Measurements from ENCODE around the gene GDAP2. TPM values are rescaled to one million over a fixed set of nuclear protein-coding genes. Genes with fewer than 3 reads are reported as not detected.

Gene GDAP2
- total and polyA plus RNA-seq, 2 of the 4 experiments (the other 2 are of a cell fraction): 5.4 to 27.1 TPM

DNA sequence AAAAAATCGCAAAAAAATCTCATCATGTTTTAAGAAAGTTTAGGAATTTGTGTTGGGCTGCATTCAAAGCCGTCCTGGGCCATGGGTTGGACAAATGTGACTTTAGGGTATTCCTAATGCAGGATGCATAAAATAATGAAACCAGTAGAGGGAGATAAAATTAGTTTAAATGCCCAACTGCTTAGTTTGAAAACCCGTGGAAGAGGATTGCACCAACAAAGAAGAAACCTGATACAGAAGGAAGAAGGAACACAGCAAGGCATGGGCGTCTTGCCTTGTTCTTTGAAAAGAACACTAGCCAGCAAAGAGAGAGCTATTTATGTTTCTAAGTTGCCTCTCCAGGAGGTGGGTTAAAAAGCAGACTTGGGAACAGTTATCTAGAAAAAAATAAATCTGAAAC, 38.1 kb upstream of the GDAP2 start:
- Histone ChIP-seq H2AK9ac (replicated peaks; ENCODE audit: low read depth, low read length, poor library complexity) (no peak overlapping the region), H3K9me3 (ENCODE audit: control insufficient read depth, insufficient read depth, low read length) (no peaks in the 10 kb centered on the region), H3K4me1 (ENCODE audit: control insufficient read depth, insufficient read depth, low read length) (no peaks in the 10 kb centered on the region), H2BK15ac (ENCODE audit: low read depth, low read length) (no peak overlapping the region), H3K27ac (ENCODE audit: insufficient read depth, low read length) (no peak overlapping the region), H2BK120ac (ENCODE audit: low read depth, low read length) (no peak overlapping the region), H3K9ac (ENCODE audit: low read depth, low read length) (no peak overlapping the region), H3K4ac (ENCODE audit: low read depth, low read length) (no peak overlapping the region), H4K5ac (ENCODE audit: low read depth, low read length) (no peak overlapping the region), H2BK20ac (ENCODE audit: low read depth, low read length) (no peak overlapping the region), H3K4me3 (ENCODE audit: insufficient read depth, low read depth, low read length) (no peak overlapping the region), H4K20me1 (ENCODE audit: insufficient read depth, low read length) (no peaks in the 10 kb centered on the region), H3K23ac (ENCODE audit: low read depth, low read length) (no peak overlapping the region), H2AK5ac (ENCODE audit: low read depth, low read length) (no peak overlapping the region), H4K8ac (ENCODE audit: low read depth in 2 of 2, low read length in 2 of 2) (no peak overlapping the region), H3K56ac (ENCODE audit: extremely low read depth, insufficient read depth, low read length) (no peak overlapping the region), H2AFZ (replicated peaks; ENCODE audit: low read length, poor library complexity) (no peak overlapping the region), H3K14ac (replicated peaks; ENCODE audit: low read depth, low read length) (no peak overlapping the region), H3K9me1 (ENCODE audit: insufficient read depth, low read length) (peaks cover 3% of the 10 kb centered on the region; the same call in 1 of the 2 replicates), H2BK5ac (ENCODE audit: low read depth, low read length, poor library complexity, severe bottlenecking) (no peak overlapping the region), H3K4me2 (ENCODE audit: low read depth, low read length) (no peak overlapping the region; the same call in 1 of the 2 replicates), H3K79me1 (ENCODE audit: low read depth in 1 of 2, low read length in 2 of 2) (no peaks in the 10 kb centered on the region), H3K18ac (ENCODE audit: low read depth, low read length) (no peak overlapping the region), H3K27me3 (ENCODE audit: control insufficient read depth, insufficient read depth, low read length) (no peaks in the 10 kb centered on the region; the same call in 1 of the 2 replicates), H3K36me3 (ENCODE audit: control insufficient read depth, insufficient read depth, low read length) (peaks cover 1% of the 10 kb centered on the region; the same call in 1 of the 2 replicates), H4K91ac (ENCODE audit: insufficient read depth, low read depth, low read length) (no peak overlapping the region)
- ChIA-PET CTCF (interaction anchor here (0.7 to 0.9 kb wide), 3 partner anchors 11 to 24 kb away, joined by 3 to 5 read pairs (median 4); no protein-coding TSS in a partner anchor), POLR2A (ENCODE audit: unreplicated experiment) (no interaction called here)
- DNase-seq: peak; percentile 65
- in situ Hi-C loops (cut with MboI; ENCODE audit: low sequenced_read_pairs) (no loop called here), intact Hi-C loops (cut with micrococcal nuclease) (loop anchor here (1.0 to 5.0 kb wide), 2 partner anchors 180 to 1400 kb away; no protein-coding TSS in a partner anchor), dilution Hi-C loops (cut with HindIII; ENCODE audit: low sequenced_read_pairs, unreplicated experiment) (no loop called here)
- WGBS, 2 experiments (ENCODE audit: extremely low coverage in 2 of 2, insufficient read length in 1 of 2): 80% methylated on average over 1 of the region's 4 CpGs; no CpG with 5 or more reads in 1 of the 2 experiments
- peak; percentile 91 for ATAC-seq (ENCODE audit: low read depth)
- TF ChIP-seq RCOR1 (IDR thresholded peaks at IDR 0.05; ENCODE audit: insufficient replicate concordance, low read length) (no peak), SMC3 (IDR thresholded peaks at IDR 0.05; ENCODE audit: low read depth, low read length) (no peak), BHLHE40 (IDR thresholded peaks at IDR 0.05; ENCODE audit: low read depth, low read length) (no peak), NFE2L2 (IDR thresholded peaks at IDR 0.05; ENCODE audit: low read depth, low read length) (no peak), CEBPB (IDR thresholded peaks at IDR 0.05; ENCODE audit: low read depth, low read length) (0 out of 2 replicates have a peak, but pooled peaks have one; percentile 6), MXI1 (IDR thresholded peaks at IDR 0.05; ENCODE audit: borderline replicate concordance, low read depth, low read length) (no peak), RFX5 (IDR thresholded peaks at IDR 0.05; ENCODE audit: low read depth, low read length) (no peak), MAZ (IDR thresholded peaks at IDR 0.05; ENCODE audit: borderline replicate concordance, low read depth, low read length) (no peak), FOS (IDR thresholded peaks at IDR 0.05; ENCODE audit: low read depth, low read length) (no peak), USF2 (IDR thresholded peaks at IDR 0.05; ENCODE audit: low read depth, low read length) (no peak), RAD21 (IDR thresholded peaks at IDR 0.05; ENCODE audit: low read length) (0 out of 2 replicates have a peak, but pooled peaks have one; percentile 21), MAFK (IDR thresholded peaks at IDR 0.05; ENCODE audit: low read depth, low read length) (no peak), CTCF (conservative IDR thresholded peaks at IDR 0.05; ENCODE audit: low read depth, low read length) (peak; percentile 32), POLR2A (IDR thresholded peaks at IDR 0.05; ENCODE audit: low read depth, low read length) (no peak), CHD1 (IDR thresholded peaks at IDR 0.05; ENCODE audit: low read depth, low read length) (no peak)
- TF ChIP-seq, protein P1, sequence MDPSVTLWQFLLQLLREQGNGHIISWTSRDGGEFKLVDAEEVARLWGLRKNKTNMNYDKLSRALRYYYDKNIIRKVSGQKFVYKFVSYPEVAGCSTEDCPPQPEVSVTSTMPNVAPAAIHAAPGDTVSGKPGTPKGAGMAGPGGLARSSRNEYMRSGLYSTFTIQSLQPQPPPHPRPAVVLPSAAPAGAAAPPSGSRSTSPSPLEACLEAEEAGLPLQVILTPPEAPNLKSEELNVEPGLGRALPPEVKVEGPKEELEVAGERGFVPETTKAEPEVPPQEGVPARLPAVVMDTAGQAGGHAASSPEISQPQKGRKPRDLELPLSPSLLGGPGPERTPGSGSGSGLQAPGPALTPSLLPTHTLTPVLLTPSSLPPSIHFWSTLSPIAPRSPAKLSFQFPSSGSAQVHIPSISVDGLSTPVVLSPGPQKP (IDR thresholded peaks at IDR 0.05; ENCODE audit: borderline replicate concordance, low read depth, low read length): no peak
- BruUV-seq (replicated peaks): no TSS peak
